GM19239 (cell line): Measurements from ENCODE around the gene DNM3.
A peak's percentile ranks its signal among the peaks of the same experiment; 100 is the strongest.
"Not testable (repeated sequence)": the region's sequence is repeated elsewhere in the genome, so short reads cannot be mapped to it uniquely, and the experiment has no call there.

ENCODE experiments used
- DNase-seq: peaks from one replicate; pipeline ENCODE4 v3.0.0; 2011; ENCODE audit warnings: low spot score; ENCODE audit not compliant: insufficient read length
- FAIRE-seq: peaks from 2 replicates; lab custom pipeline; 2011; peaks lifted over from hg19 to GRCh38; lab: Jason Lieb, UNC

Gene DNM3

GRCh38 chr1:171841050-171841910 lies at the start of gene DNM3:
Gene DNM3 (plus strand): TSS chr1:171841498. CDS start chr1:171841657, 159 bp downstream.
- no peak for FAIRE-seq
- peak; percentile 81 for DNase-seq

- no peak for FAIRE-seq
- DNase-seq = no peak
These were observed 48.5 kb upstream of the DNM3 start for GRCh38 chr1:171792656-171793369.

- no peak for DNase-seq
- FAIRE-seq = no peak
These were observed 47.7 kb upstream of the DNM3 start for GRCh38 chr1:171793636-171794035.

- no peak for FAIRE-seq
- DNase-seq = no peak
These were observed 47.2 kb upstream of the DNM3 start for GRCh38 chr1:171794085-171794484.

- no peak for FAIRE-seq
- DNase-seq = no peak
These were observed 44.7 kb upstream of the DNM3 start for GRCh38 chr1:171796592-171796991.

- FAIRE-seq = no peak
- DNase-seq = no peak
These were observed 43.0 kb upstream of the DNM3 start for GRCh38 chr1:171798311-171798710.

- DNase-seq (no peak), FAIRE-seq (no peak)
These were observed 42.5 kb upstream of the DNM3 start for GRCh38 chr1:171798765-171799164.

- DNase-seq (no peak), FAIRE-seq (no peak)
These were observed 42.1 kb upstream of the DNM3 start for GRCh38 chr1:171799166-171799565.

- not testable (repeated sequence) for FAIRE-seq, DNase-seq
These were observed 41.6 kb upstream of the DNM3 start for GRCh38 chr1:171799698-171800097.

GRCh38 chr1:171800342-171800741 lies 41.0 kb upstream of the DNM3 start:
- FAIRE-seq = no peak
- DNase-seq = no peak

GRCh38 chr1:171800851-171801250 lies 40.4 kb upstream of the DNM3 start:
- no peak for DNase-seq
- no peak for FAIRE-seq

GRCh38 chr1:171801487-171801891 lies 39.8 kb upstream of the DNM3 start:
- FAIRE-seq (peak; percentile 35), DNase-seq (no peak)

- DNase-seq (no peak), FAIRE-seq (no peak)
These were observed 39.1 kb upstream of the DNM3 start for GRCh38 chr1:171802207-171802606.

GRCh38 chr1:171803045-171803444 lies 38.3 kb upstream of the DNM3 start:
- DNase-seq = no peak
- no peak for FAIRE-seq

- FAIRE-seq (no peak), DNase-seq (no peak)
These were observed 37.8 kb upstream of the DNM3 start for GRCh38 chr1:171803461-171804022.

GRCh38 chr1:171805395-171806115 lies 35.7 kb upstream of the DNM3 start:
- FAIRE-seq = peak; percentile 39
- DNase-seq = peak; percentile 37

GRCh38 chr1:171807556-171807955 lies 33.7 kb upstream of the DNM3 start:
- DNase-seq (no peak), FAIRE-seq (no peak)

GRCh38 chr1:171809834-171810233 lies 31.5 kb upstream of the DNM3 start:
- DNase-seq (no peak), FAIRE-seq (no peak)

- FAIRE-seq (no peak), DNase-seq (no peak)
These were observed 29.6 kb upstream of the DNM3 start for GRCh38 chr1:171811672-171812071.

GRCh38 chr1:171814692-171815091 lies 26.6 kb upstream of the DNM3 start:
- no peak for FAIRE-seq

More at GRCh38 chr1:171814692-171815091, 26.6 kb upstream of the DNM3 start:
- DNase-seq = no peak
